HUES64 (cell line): Measurements from ENCODE around the gene CD6.

Experiments
- H3K27ac ChIP-seq: 2 replicates; pipeline ENCODE4 v1.7.0; 2013; ENCODE audit warnings: low read depth, low read length, inconsistent platforms
- H3K27me3 ChIP-seq: 2 replicates; pipeline ENCODE4 v1.6.1; 2013; ENCODE audit warnings: mild to moderate bottlenecking, low read length; ENCODE audit not compliant: insufficient read depth
- H3K36me3 ChIP-seq: 2 replicates; pipeline ENCODE4 v1.6.1; 2013; ENCODE audit warnings: mild to moderate bottlenecking, low read length; ENCODE audit not compliant: insufficient read depth
- H3K4me1 ChIP-seq: 2 replicates; pipeline ENCODE4 v1.6.1; 2013; ENCODE audit warnings: mild to moderate bottlenecking, low read length, moderate library complexity; ENCODE audit not compliant: insufficient read depth
- H3K4me3 ChIP-seq: 2 replicates; pipeline ENCODE4 v1.5.1; 2013; ENCODE audit warnings: mild to moderate bottlenecking, low read length, moderate library complexity
- H3K9ac ChIP-seq: 2 replicates; pipeline ENCODE4 v1.6.1; 2013; ENCODE audit warnings: mild to moderate bottlenecking, low read depth, low read length
- H3K9me3 ChIP-seq: 2 replicates; pipeline ENCODE4 v1.6.1; 2013; ENCODE audit warnings: low read depth, low read length; ENCODE audit not compliant: insufficient read depth
- WGBS: fragments of 150-250, 120-280 bp; methylation state at CpG from one replicate; pipeline ENCODE4 v1.1.7; 2013; ENCODE audit warnings: missing lambda C conversion rate; 5-methylcytosine and 5-hydroxymethylcytosine counted together

CD6 gene

GRCh38 chr11:60953781-60954180 lies 17.7 kb upstream of the CD6 start:
- no peaks in the 10 kb centered on the region for H3K36me3 ChIP-seq
- 88% methylated on average over 6 of the region's 6 CpGs for WGBS
- no peak overlapping the region for H3K4me3 ChIP-seq
- peaks cover 35% of the 10 kb centered on the region for H3K27me3 ChIP-seq
- H3K9me3 ChIP-seq: no peaks in the 10 kb centered on the region
- peaks cover 4% of the 10 kb centered on the region; the same call in 1 of the 2 replicates for H3K4me1 ChIP-seq
- no peak overlapping the region for H3K27ac ChIP-seq
- H3K9ac ChIP-seq: no peak overlapping the region

- peaks cover 4% of the 10 kb centered on the region; the same call in 1 of the 2 replicates for H3K4me1 ChIP-seq
- 89% methylated on average over 5 of the region's 5 CpGs for WGBS
These were observed 17.1 kb upstream of the CD6 start for GRCh38 chr11:60954421-60954820.

DNA sequence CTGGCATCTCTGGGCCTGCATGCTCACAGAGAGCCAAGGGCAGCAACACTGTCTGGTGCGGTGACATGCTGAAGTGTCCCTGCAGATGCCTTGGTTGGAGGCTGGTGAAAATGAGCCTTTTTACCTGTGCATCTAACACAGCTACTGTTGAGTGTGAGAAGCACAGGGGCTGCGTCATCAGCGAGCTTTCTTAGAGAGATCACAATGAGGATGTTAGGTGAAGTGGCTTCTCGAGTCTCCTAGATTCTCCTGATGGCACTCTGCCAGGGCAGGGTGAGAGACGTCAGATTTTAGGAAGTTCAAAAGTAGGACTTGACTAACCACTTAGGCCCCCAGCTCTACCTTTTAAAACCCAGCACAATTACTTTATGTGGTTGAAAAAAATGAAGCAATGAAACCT lies 15.9 kb upstream of the CD6 start:
- no peaks in the 10 kb centered on the region for H3K9me3 ChIP-seq
- H3K9ac ChIP-seq: no peak overlapping the region
- H3K36me3 ChIP-seq: no peaks in the 10 kb centered on the region
- H3K4me1 ChIP-seq: peaks cover 4% of the 10 kb centered on the region; the same call in 1 of the 2 replicates
- peaks cover 23% of the 10 kb centered on the region for H3K27me3 ChIP-seq
- no peak overlapping the region for H3K27ac ChIP-seq
- H3K4me3 ChIP-seq: no peak overlapping the region
- WGBS: 69% methylated on average over 4 of the region's 5 CpGs

More at GRCh38 chr11:60954421-60954820, 17.1 kb upstream of the CD6 start:
- Histone ChIP-seq H3K9ac (no peak overlapping the region), H3K4me3 (no peak overlapping the region), H3K27me3 (peaks cover 35% of the 10 kb centered on the region), H3K36me3 (no peaks in the 10 kb centered on the region), H3K9me3 (no peaks in the 10 kb centered on the region), H3K27ac (no peak overlapping the region)

DNA sequence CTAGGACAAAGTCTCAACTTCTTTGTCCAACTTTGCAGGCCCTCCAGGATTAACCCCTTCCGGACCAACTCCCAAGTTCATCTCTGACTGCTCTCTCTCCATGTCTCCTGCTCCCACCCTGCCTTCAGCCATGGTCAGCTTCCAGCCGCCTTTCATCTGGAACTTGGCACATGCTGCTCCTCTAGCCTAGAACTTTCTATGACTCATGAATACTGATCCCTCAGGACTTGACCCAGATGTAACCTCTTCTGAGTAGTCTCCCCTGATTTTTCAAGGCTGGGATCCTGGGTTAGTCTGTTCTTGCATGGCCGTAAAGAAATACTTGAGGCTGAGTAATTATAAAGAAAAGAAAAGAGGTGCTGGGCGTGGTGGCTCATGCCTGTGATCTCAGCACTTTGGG lies 14.3 kb upstream of the CD6 start:
- no peaks in the 10 kb centered on the region for H3K9me3 ChIP-seq
- no peak overlapping the region for H3K27ac ChIP-seq
- 84% methylated on average over 4 of the region's 4 CpGs for WGBS
- H3K4me3 ChIP-seq: no peak overlapping the region
- peaks cover 11% of the 10 kb centered on the region; the same call in 1 of the 2 replicates for H3K27me3 ChIP-seq
- H3K4me1 ChIP-seq: peaks cover 4% of the 10 kb centered on the region; the same call in 1 of the 2 replicates
- no peak overlapping the region for H3K9ac ChIP-seq
- H3K36me3 ChIP-seq: no peaks in the 10 kb centered on the region

GRCh38 chr11:60959431-60959830 lies 12.0 kb upstream of the CD6 start:
- no peaks in the 10 kb centered on the region for H3K4me1 ChIP-seq
- 0 out of 2 replicates have a peak, but pooled peaks cover 4% of the 10 kb centered on the region for H3K27me3 ChIP-seq
- no peak overlapping the region for H3K27ac ChIP-seq
- H3K9me3 ChIP-seq: no peaks in the 10 kb centered on the region
- no peak overlapping the region for H3K4me3 ChIP-seq
- 91% methylated on average over 5 of the region's 6 CpGs for WGBS
- no peaks in the 10 kb centered on the region for H3K36me3 ChIP-seq
- H3K9ac ChIP-seq: no peak overlapping the region

DNA sequence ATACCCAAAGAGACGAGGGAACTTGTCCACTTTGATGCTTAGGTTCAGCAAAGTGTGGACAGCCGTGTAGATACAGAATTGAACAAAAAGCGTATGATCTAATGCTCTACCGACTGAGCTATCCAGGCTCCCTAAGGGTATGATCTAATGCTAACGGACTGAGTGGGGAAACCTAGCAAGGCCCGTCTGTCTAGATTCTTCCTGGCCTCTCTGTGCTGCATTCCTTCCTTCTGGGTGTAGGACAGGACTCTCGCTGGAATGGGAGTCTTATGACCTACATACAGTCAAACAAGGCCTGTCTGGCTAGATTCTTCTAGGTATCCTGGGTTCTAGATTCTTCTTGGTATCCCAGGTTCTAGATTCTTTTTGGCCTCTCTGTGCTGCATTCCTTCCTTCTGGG lies 11.1 kb upstream of the CD6 start:
- Histone ChIP-seq H3K4me3 (no peak overlapping the region), H3K9me3 (no peaks in the 10 kb centered on the region), H3K4me1 (no peaks in the 10 kb centered on the region), H3K27me3 (0 out of 2 replicates have a peak, but pooled peaks cover 4% of the 10 kb centered on the region), H3K36me3 (no peaks in the 10 kb centered on the region), H3K27ac (no peak overlapping the region), H3K9ac (no peak overlapping the region)
- WGBS: 91% methylated on average over 7 of the region's 7 CpGs

DNA sequence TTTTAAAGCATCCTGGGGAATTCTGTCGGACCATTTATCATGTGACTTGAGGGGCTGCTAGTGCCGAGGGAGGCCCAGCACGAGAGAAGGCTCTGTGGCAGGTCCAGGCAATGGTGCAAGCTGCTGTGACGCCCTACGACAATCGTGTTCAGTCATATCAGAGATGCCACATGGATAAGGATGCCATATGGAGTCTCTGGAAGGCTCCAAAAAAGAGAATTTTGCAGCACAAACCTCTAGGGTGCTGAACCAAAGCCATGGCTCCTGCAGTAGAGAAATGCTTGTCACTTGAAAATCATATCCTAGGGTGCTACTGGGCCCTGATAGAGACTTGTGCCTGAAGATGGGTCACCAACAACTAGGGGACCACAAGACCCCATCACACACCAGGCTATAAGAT lies 6.7 kb upstream of the CD6 start:
- Histone ChIP-seq H3K4me1 (no peaks in the 10 kb centered on the region), H3K36me3 (no peaks in the 10 kb centered on the region), H3K27ac (no peak overlapping the region), H3K27me3 (0 out of 2 replicates have a peak, but pooled peaks cover 4% of the 10 kb centered on the region), H3K4me3 (no peak overlapping the region), H3K9me3 (no peaks in the 10 kb centered on the region), H3K9ac (no peak overlapping the region)
- 91% methylated on average over 6 of the region's 6 CpGs for WGBS

DNA sequence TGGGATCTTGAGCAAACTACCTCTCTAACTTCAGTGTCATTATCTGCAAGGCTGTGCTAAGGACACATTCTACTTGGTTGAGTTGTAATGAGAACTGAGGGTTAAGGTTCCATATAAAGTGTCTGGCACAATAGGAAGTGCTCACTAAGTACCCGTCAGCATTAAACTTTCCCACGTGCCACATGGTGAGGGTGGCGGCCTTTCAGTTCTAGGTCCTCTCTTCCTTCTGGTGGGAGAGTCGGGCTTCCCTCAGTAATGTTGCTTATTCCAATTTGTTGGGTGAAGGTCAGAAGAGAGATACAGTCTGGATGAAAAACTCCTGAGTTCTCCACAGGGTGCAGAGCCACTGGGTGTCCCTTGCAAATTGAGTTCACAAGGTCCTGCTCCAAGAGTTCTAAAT lies 4.6 kb upstream of the CD6 start:
- no peaks in the 10 kb centered on the region for H3K9me3 ChIP-seq
- H3K4me1 ChIP-seq: no peaks in the 10 kb centered on the region
- H3K27ac ChIP-seq: no peak overlapping the region
- H3K27me3 ChIP-seq: 0 out of 2 replicates have a peak, but pooled peaks cover 4% of the 10 kb centered on the region
- no peaks in the 10 kb centered on the region for H3K36me3 ChIP-seq
- no peak overlapping the region for H3K9ac ChIP-seq
- WGBS: 95% methylated on average over 4 of the region's 4 CpGs
- H3K4me3 ChIP-seq: no peak overlapping the region

GRCh38 chr11:60968223-60968622 lies 3.3 kb upstream of the CD6 start:
- no peaks in the 10 kb centered on the region for H3K4me1 ChIP-seq

GRCh38 chr11:60970369-60970774 lies 1.1 kb upstream of the CD6 start:
- WGBS: 38% methylated on average over 9 of the region's 9 CpGs
- Histone ChIP-seq H3K4me3 (no peak overlapping the region), H3K9ac (no peak overlapping the region), H3K27ac (no peak overlapping the region), H3K9me3 (no peaks in the 10 kb centered on the region), H3K36me3 (no peaks in the 10 kb centered on the region), H3K4me1 (no peaks in the 10 kb centered on the region), H3K27me3 (no peaks in the 10 kb centered on the region)

More at GRCh38 chr11:60968223-60968622, 3.3 kb upstream of the CD6 start:
- no CpG with 5 or more reads among the region's 1 CpG for WGBS
- Histone ChIP-seq H3K27me3 (no peaks in the 10 kb centered on the region), H3K9me3 (no peaks in the 10 kb centered on the region), H3K36me3 (no peaks in the 10 kb centered on the region), H3K9ac (no peak overlapping the region), H3K4me3 (no peak overlapping the region), H3K27ac (no peak overlapping the region)

DNA sequence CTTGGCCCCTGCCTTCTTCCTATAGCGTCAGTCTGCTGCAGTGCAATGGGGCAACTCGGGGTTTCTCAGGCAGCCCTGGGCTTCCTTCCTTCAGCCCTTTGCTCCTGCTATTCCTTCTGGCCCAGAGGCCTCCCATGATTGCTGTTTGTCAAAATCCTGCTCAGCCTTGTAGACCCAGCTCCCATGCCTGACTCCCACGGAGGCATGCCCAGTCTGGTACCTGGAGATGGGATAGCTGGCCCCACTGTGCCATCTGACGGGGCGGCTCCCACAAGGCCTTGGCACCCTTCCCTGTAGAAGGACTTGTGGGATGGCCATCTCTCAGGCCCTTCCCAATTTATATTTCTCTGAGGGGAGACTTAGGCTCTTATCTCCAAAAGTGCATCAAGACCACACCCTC lies 590 bp upstream of the CD6 start:
- H3K9ac ChIP-seq: no peak overlapping the region
- no peaks in the 10 kb centered on the region for H3K4me1 ChIP-seq
- WGBS: 95% methylated on average over 5 of the region's 5 CpGs
- H3K27ac ChIP-seq: no peak overlapping the region
- no peaks in the 10 kb centered on the region for H3K9me3 ChIP-seq
- no peaks in the 10 kb centered on the region for H3K27me3 ChIP-seq
- H3K36me3 ChIP-seq: no peaks in the 10 kb centered on the region
- H3K4me3 ChIP-seq: no peak overlapping the region
